HG03095 (cell line): ENCODE results near the gene FLCN.
"Not testable (repeated sequence)": the region's sequence is repeated elsewhere in the genome, so short reads cannot be mapped to it uniquely, and the experiment has no call there.

Experiments
- ATAC-seq: cut with Tn5 transposase; IDR thresholded peaks from one replicate; pipeline ENCODE4 v1.9.1; 2021; ENCODE audit warnings: moderate library complexity; ENCODE audit not compliant: unreplicated experiment

FLCN gene

DNA sequence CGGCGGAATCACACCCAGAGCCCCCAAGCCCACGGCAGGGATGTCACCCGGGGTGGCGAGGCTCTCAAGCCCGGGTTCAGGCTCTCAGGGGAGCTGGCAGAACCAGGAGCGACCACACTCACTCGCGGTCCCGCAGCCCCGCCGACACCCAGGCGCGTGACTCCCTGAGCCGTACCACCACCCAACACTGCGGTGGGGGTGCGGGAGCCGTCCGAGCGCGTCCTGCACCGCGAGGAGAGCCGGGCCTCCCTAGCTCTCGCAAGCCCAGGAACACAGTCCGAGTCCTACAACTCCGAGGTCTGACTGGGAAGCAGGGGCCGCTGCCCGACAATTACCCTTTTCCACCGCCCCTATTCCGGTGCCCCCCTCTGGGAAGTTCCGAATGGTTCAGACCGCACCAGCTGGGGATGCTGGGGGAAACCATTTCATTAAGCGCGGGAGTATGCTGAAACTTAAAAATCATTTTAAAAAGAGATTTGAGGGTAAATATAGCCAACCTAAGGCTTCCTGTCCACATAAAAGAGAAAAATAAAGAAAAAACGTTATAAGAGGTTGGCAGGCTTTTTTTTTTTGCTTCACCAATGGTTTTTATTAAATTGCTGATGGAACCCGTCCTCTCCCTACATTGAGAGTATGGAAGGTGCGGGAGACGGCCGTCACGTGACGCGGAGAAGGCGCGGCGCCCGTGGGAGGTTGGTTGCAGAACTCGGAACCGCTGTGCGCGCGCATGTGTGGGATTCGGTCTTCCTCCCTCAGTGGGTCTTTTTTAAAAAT is at the start of gene FLCN:
Gene FLCN (minus strand): TSS at position 143 of the 774 bp plus-strand sequence. CDS start 9,031 bp downstream, outside the sequence.
- peak; percentile 71 for ATAC-seq

GRCh38 chr17:17285951-17286350 is 49.0 kb upstream of the FLCN start:
- no peak for ATAC-seq

DNA sequence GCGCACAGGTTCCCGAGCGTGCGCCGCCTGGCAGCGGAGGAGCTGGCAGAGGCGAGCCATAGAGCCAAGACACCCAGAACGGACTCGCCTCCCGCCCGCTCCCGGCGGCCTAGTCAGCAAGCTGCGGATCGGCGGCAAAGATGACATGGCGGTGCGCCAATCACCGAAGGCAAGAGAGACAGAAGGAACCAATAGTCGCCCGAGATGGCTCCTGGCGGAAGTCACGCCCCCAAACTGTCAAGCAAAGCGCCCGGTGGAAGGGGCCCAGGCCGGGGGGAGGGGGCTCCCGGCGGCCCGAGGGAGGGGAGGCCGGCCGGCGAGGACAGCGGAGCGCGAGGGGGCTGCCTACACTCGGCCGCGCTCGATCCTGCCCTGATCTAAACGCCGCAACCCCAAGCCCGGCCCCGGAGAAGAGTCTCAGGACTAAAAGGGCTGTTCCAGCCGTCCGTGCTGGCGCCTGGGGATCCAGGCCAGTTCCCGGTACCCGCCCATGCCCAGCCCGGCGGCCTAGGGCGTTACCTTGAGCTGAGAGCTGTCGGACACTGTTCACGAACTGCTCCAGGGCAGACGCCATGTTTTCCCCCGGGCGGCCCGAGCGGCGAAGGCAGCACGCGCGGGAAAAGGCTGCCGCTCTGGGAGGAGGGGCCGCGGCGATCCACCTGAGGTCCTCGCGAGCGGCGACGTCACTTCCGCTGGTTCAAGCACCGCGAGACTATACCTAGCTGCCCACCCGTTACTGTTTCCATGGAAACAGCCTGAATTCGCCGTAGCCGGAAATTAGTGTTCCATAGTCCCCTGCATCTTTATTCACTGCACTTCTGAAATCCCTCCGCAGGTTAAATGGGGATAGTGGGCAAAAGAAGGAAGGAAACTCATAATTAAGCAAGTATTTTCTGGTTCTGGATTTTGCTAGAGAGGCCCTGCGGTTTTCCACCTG is 43.9 kb upstream of the FLCN start, which contains the start of gene COPS3:
Gene COPS3 (minus strand): TSS at position 634 of the 937 bp plus-strand sequence. CDS start 60 bp downstream, at position 574.
- ATAC-seq, result peak; percentile 86

- no peak for ATAC-seq
Observed at GRCh38 chr17:17279316-17279715, 42.3 kb upstream of the FLCN start.

GRCh38 chr17:17277431-17277830 is 40.5 kb upstream of the FLCN start:
- ATAC-seq, result not testable (repeated sequence)

DNA sequence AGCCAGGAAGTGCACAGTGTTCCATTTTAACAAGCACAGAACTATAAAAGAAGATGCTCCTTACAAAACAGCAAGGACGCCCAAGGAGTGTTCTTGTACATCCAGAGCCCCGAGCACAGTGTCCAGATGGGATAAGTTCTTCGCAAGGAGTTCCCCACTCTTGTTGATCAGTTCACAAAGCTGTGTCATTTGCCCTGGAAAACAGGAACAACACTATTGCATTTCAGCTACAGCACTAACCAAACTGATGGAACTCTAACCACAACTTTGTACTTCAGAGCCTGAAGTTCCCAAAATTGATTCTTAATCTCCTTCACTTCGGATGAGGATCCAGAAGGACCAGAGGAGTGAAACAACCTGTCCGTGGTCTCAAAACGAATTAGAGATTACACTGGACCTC is 39.0 kb upstream of the FLCN start:
- ATAC-seq, result no peak

GRCh38 chr17:17269926-17270773 is 33.2 kb upstream of the FLCN start:
- no peak for ATAC-seq

GRCh38 chr17:17264430-17264829 is 27.5 kb upstream of the FLCN start:
- ATAC-seq, result no peak

GRCh38 chr17:17258998-17259397 is 22.0 kb upstream of the FLCN start:
- ATAC-seq, result no peak

- no peak for ATAC-seq
Observed at GRCh38 chr17:17258011-17258410, 21.0 kb upstream of the FLCN start.

DNA sequence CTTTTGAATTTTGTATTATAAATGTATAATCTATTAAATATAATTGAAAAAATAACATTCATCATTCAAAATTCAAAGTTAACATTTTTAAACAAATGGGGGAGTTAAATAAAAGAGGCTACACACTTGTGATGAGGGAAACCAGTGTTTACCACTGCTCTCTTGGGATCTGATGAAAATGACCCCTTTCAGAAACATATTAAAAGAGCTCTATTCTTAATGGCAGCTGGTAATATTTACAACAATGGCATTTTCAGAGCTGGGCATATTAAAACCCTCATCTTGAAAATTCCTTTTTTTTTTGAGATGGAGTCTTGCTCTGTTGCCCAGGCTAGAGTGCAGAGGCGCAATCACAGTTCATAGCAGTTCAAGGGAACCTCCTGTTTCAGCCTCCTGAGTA is 19.3 kb upstream of the FLCN start:
- ATAC-seq, result no peak

DNA sequence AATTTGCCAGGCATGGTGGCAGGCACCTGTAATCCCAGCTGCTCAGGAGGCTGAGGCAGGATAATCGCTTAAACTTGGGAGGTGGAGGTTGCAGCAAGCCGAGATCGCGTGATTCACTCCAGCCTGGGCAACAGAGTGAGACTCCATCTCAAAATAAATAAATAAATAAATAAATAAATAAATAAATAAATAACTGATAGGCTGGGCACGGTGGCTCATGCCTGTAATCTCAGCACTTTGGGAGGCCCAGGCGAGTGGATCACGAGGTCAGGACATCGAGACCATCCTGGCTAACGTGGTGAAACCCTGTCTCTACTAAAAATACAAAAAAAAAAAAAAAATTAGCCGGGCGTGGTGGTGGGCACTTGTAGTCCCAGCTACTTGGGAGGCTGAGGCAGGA is 18.7 kb upstream of the FLCN start:
- not testable (repeated sequence) for ATAC-seq

- no peak for ATAC-seq
Observed at GRCh38 chr17:17254036-17254435, 17.1 kb upstream of the FLCN start.

DNA sequence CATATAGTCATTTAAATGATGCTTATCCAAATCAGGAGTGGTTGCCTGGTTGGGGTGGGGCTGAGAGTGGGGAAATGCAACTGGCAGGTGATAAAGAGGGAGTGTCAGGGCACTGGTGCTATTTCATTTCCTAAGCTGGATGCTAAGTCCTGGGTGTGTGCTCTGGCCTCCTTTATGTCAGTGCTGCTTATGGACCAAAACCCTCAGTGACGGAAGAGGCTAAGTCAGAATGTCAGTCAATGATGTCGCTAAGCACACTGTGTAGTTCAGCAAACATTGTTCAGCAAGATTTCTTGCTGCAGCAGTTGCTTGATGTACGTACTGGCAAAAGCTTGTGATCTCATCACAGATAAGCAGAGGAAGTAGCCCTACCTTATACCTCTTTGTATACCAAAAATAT is 16.4 kb upstream of the FLCN start:
- ATAC-seq, result no peak

- no peak for ATAC-seq
Observed at GRCh38 chr17:17252149-17252661, 15.2 kb upstream of the FLCN start.

DNA sequence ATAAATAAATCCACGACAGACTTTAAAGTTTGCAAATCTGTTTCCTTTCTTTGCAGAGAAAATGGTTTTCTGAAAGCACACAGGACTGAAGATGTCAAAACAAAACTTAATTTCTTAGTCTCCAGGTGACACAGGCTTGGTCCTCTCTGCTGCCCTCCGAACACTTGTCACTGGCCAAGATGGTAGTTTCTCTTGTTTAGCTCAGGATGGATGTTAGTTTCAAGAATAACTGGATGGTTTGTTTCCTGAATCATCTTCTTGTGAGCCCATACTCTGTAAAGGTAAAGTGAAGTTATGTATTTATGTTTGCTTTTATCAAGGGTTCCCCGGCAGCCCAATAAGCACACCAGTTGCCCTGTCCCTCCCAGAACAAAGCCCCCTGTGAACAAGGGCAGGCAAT is 9.9 kb upstream of the FLCN start:
- ATAC-seq, result no peak

DNA sequence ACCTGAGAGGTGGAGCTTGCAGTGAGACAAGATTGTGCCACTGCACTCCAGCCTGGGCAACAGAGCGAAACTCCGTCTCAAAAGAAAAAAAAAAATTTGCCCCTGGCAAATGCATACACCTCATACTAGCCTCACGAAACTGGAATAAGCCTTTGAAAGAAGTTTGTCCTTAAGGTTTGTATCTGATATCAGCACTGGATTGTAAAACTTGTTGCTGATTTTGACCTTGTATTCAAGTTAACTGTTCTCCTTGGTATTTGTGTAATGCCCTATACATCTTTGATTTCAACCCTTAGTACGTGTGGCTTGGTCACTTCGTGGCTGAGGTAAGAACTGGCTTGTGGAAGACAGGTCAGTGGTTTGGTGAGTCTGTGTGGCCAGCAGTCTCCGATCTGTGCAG is 6.2 kb upstream of the FLCN start:
- no peak for ATAC-seq

GRCh38 chr17:17242246-17242645 is 5.3 kb upstream of the FLCN start:
- no peak for ATAC-seq

DNA sequence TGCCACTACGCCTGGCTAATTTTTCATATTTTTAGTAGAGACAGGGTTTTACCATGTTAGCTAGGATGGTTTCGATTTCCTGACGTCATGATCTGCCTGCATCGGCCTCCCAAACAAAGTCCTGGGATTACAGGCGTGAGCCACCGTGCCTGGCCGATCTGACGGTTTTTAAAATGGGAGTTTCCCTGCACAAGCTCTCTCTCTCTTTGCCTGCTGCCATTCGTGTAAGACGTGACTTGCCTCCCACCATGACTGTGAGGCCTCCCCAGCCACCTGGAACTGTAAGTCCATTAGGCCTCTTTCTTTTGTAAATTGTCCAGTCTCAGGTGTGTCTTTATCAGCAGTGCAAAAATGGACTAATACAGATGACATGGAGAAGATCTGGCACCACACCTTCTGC is 4.7 kb upstream of the FLCN start:
- ATAC-seq, result no peak

DNA sequence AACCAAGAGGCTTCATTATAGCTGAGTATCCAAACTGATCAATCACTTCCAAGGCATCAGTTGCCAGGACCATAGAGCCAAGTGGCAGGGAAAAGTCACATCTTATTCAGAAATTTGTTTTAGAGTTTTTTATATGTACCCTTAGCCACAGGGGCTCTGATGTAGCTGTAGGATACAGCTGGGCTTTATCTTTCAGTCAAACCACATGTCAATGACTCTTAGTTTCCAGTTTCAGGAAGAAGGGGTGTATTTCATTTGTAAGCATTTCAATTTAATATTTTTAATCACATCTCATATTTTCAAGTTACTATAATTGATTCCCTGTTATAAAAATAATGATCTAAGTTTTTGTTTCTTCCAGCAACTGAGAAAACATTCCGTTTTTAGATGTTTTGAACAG is 2.9 kb upstream of the FLCN start:
- no peak for ATAC-seq
